Endothelial cell of umbilical vein (primary cell): ENCODE measurements around the gene SCNN1B.

Experiments
- CTCF ChIP-seq, 2 donors: IDR thresholded peaks; 1 replicate in 1 of 2; 2 replicates in 1 of 2; pipeline ENCODE4 v1.5.1; 2011; ENCODE audit warnings: low read length in 2 of 2, mild to moderate bottlenecking in 2 of 2, moderate library complexity in 2 of 2, control low read depth in 1 of 2, inconsistent platforms in 1 of 2, low read depth in 1 of 2; ENCODE audit not compliant: insufficient read depth in 1 of 2; ENCODE audit errors: extremely low read depth in 1 of 2
- EZH2 ChIP-seq: IDR thresholded peaks from 2 replicates; pipeline ENCODE4 v1.6.1; 2012; ENCODE audit warnings: borderline replicate concordance, low read depth, mild to moderate bottlenecking, moderate library complexity, low read length, inconsistent platforms; ENCODE audit not compliant: severe bottlenecking
- JUN ChIP-seq: IDR thresholded peaks from 2 replicates; pipeline ENCODE4 v1.6.1; 2011; ENCODE audit warnings: borderline replicate concordance, low read depth; ENCODE audit not compliant: insufficient read length, insufficient read depth
- POLR2A ChIP-seq: IDR thresholded peaks from 2 replicates; pipeline ENCODE4 v1.6.1; 2012; ENCODE audit warnings: low read depth, mild to moderate bottlenecking, control low read depth, low read length
- POLR2AphosphoS5 ChIP-seq: IDR thresholded peaks from 2 replicates; pipeline ENCODE4 v1.6.1; 2012; ENCODE audit warnings: low read depth, mild to moderate bottlenecking, control low read depth, low read length, moderate library complexity; ENCODE audit not compliant: insufficient read depth
- TF ChIP-seq, protein P1 (sequence below): IDR thresholded peaks from 2 replicates; pipeline ENCODE4 v1.6.1; 2011; ENCODE audit not compliant: insufficient read depth, insufficient read length

GRCh38 chr16:23420011-23420410, 117.9 kb downstream of the SCNN1B start:
- no peak for TF ChIP-seq CTCF (IDR thresholded peaks at IDR 0.05; ENCODE audit: extremely low read depth in 1 of 2, insufficient read depth in 1 of 2, low read depth in 1 of 2, low read length in 2 of 2)
- TF ChIP-seq JUN = no peak
- no peak for TF ChIP-seq POLR2AphosphoS5
- TF ChIP-seq EZH2 = no peak
- no peak for TF ChIP-seq POLR2A
- TF ChIP-seq, protein P1, sequence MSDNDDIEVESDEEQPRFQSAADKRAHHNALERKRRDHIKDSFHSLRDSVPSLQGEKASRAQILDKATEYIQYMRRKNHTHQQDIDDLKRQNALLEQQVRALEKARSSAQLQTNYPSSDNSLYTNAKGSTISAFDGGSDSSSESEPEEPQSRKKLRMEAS = no peak
